Right cardiac atrium (tissue), 5 donors: Measurements from ENCODE around the gene PREX1. TPM values are rescaled to one million over a fixed set of nuclear protein-coding genes. Genes with fewer than 3 reads are reported as not detected.

Source experiments
- ATAC-seq, 2 donors: fragments of 200-7000 bp; cut with Tn5 transposase; one replicate each; pipeline versions ENCODE4 v1.8.0 to v1.9.1; 2020; ENCODE audit warnings: moderate library complexity in 2 of 2, mild to moderate bottlenecking in 1 of 2
- DNase-seq, 3 donors: peaks; one replicate each; pipeline ENCODE4 v3.0.0-alpha.2; 2020
- H3K27ac ChIP-seq: one replicate; pipeline ENCODE4 v1.5.1; 2013; ENCODE audit warnings: mild to moderate bottlenecking, low read length, control low read depth, moderate library complexity
- H3K27me3 ChIP-seq: one replicate; pipeline ENCODE4 v1.6.1; 2013; ENCODE audit not compliant: control insufficient read depth, insufficient read depth
- H3K4me1 ChIP-seq: one replicate; pipeline ENCODE4 v1.6.1; 2013; ENCODE audit warnings: low read length; ENCODE audit not compliant: control insufficient read depth, insufficient read depth
- H3K4me3 ChIP-seq: one replicate; pipeline ENCODE4 v1.5.1; 2013; ENCODE audit warnings: low read length, control low read depth
- H3K9me3 ChIP-seq: one replicate; pipeline ENCODE4 v1.6.1; 2013; ENCODE audit warnings: low read length; ENCODE audit not compliant: control insufficient read depth
- WGBS: extraction: QIAGEN DNeasy Blood & Tissue Kit; methylation state at CpG from one replicate; pipeline ENCODE4 v1.1.7; 2013; 5-methylcytosine and 5-hydroxymethylcytosine counted together
- intact Hi-C, 4 donors: fragments of 100-400 bp; cut with DNase I; formaldehyde crosslinking; loops; one replicate each; pipeline versions ENCODE4 v1.11.0 to v1.14.0; 2022 to 2023
- polyA plus RNA-seq: library from polyadenylated mRNA; stranded (reverse); fragments of 200-250 nt; gene quantifications from one replicate; pipeline ENCODE4 v1.2.3, GENCODE V29; 2013
- total RNA-seq, 4 donors: library from RNA; stranded (reverse); fragmentation: NEBNext Ultra II Directional; extraction: Animal tissue kit (Norgen Biotek cat#: 25700); gene quantifications; one replicate each; pipeline ENCODE4 v1.2.1, GENCODE V29; 2021
- donor health status: healthy with polysubstance abuse.
- donor health status: DM: no; HTN: yes; CAD: no.
- donor health status: DM: no; HTN: no; CAD: no.
- donor health status: DM: no; HTN: yes; CAD: no; lungs with severe emphysema.
- donor health status: DM: yes; HTN: yes; CAD: no.

PREX1 gene
- total and polyA plus RNA-seq, 5 donors = 9.0 to 16.2 (median 13.9) TPM

DNA sequence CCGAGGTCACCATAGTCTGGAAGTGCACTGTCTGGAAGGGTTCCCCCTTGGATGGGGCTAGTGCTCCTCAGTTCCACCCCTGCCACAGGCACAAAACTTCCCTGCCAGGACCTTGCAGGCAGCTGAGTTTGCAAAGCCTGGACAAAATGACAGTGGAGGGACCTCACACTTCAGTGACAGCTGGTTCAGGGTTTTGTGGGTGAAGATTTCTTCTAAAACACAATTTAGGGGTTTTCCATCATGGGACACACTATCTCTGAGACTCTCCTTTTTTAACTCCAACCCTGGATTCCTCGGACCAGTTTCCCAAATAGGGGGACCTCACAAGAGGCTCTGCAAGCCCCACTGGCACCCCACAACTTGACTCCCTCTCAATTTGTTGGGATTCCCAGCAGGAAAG is 33.6 kb upstream of the PREX1 start:
- no peak for ATAC-seq
- no peaks in the 10 kb centered on the region for H3K27me3 ChIP-seq
- H3K4me1 ChIP-seq = no peaks in the 10 kb centered on the region
- 90% methylated on average over 2 of the region's 2 CpGs for WGBS
- no peak for DNase-seq
- no peaks in the 10 kb centered on the region for H3K9me3 ChIP-seq
- H3K4me3 ChIP-seq = no peak overlapping the region
- intact Hi-C loops = no loop called here
- H3K27ac ChIP-seq = no peak overlapping the region

DNA sequence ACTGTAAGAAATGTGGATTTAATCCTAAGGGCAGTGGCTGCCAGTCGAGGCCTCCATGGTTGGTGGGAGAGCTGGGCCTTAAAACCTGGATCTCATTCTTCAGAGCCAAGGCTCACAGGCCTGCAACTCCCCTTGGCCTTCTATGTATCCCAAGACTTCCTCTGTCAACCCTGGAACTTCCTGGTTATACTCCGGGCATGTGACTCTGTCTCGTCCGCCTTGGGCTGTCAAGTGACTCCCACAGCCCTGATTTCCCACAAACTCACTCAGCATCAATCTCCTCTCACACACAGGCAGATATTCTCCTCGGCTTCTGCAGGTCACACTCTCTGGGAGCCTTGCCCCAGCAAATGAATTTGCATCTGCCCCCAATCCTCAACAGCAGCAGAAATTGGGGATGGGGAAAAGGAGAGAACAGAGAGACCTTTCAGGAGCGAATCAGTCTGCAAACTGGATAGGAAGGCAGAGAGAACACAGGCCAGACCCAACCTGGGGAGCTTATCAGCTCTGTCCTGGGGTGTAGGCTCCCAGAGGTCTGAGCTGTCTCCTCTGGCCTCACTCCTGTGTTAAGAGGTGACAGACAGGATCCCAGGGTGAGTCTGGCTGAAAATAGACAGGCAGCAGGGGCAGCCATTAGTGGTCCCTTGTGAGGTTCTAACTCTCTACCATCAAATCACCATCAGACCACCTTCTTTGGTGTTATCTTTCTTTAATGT is 30.4 kb upstream of the PREX1 start:
- ATAC-seq = peak in 1 of 2 donors; percentile 30
- peak in 1 of 3 donors; percentile 15 for DNase-seq
- no peak overlapping the region for H3K4me3 ChIP-seq
- intact Hi-C loops = no loop called here
- no peaks in the 10 kb centered on the region for H3K4me1 ChIP-seq
- H3K9me3 ChIP-seq = no peaks in the 10 kb centered on the region
- no peak overlapping the region for H3K27ac ChIP-seq
- 53% methylated on average over 6 of the region's 6 CpGs for WGBS
- H3K27me3 ChIP-seq = no peaks in the 10 kb centered on the region

DNA sequence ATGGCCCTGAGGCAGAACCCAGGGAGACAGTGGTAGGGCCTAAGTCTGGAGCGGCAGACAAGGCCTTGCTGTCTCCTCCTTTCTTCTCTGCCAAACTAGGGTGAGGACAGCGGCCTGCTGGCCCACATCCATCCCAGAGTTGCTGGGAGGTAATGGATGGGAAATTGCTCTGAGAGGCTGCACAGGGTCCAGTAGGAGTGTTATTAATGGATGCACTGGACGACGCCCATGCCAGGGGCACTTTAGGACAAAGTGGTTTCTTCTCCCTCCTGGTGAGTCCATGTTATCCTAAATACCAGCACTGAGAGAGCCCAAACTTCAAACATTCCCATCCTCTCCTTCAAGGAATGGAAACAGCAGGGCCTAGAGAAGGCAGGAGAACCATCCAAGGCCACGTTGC is 28.3 kb upstream of the PREX1 start:
- Histone ChIP-seq H3K4me3 (no peak overlapping the region), H3K27ac (no peak overlapping the region), H3K4me1 (no peaks in the 10 kb centered on the region), H3K9me3 (no peaks in the 10 kb centered on the region), H3K27me3 (no peaks in the 10 kb centered on the region)
- WGBS = 83% methylated on average over 5 of the region's 5 CpGs
- intact Hi-C loops = no loop called here
- ATAC-seq (no peak), DNase-seq (no peak)

DNA sequence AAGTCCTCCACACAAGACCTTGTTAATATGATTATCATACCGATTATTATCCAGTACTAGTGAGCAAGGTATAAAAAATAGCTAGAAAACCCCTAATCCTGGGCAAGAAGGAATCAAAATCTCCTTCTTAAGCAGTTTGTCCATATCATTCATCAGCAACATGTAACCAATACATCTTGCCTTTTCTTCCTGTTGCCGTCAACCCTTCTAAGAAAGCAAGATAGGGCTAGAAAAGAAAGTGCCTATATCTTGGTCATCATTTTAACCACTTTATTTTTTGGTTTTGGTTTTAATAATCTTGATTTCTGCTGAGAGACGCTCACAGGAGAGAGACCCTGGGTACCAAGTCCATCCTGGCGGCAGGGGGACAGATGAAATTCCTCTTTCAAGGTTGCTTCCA is 27.2 kb upstream of the PREX1 start:
- no peak overlapping the region for H3K27ac ChIP-seq

DNA sequence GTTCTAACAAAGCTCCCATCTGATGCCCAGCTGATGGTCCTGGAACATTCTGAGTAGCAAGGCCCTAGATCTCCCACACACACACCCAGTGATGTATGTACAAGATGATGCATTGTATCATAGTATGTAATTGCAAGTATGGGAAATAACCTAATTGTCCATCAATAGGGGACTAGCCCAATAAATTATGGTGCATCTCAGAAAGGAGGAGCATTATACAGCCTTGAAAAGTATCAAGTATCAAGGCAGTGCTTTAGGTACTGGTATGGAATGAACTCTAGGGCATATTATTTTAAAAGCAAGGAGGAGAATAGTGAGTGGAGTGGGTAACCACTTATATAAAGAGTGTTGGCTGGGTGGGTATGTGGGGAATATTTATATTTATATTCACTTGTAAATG is 24.8 kb upstream of the PREX1 start:
- no peak overlapping the region for H3K4me3 ChIP-seq
- no peak overlapping the region for H3K27ac ChIP-seq
- DNase-seq (no peak), ATAC-seq (no peak)
- intact Hi-C loops = no loop called here
- no peaks in the 10 kb centered on the region for H3K4me1 ChIP-seq
- H3K27me3 ChIP-seq = no peaks in the 10 kb centered on the region
- no peaks in the 10 kb centered on the region for H3K9me3 ChIP-seq

More for the DNA sequence above, 27.2 kb upstream of the PREX1 start:
- Histone ChIP-seq H3K9me3 (no peaks in the 10 kb centered on the region), H3K4me1 (no peaks in the 10 kb centered on the region), H3K4me3 (no peak overlapping the region), H3K27me3 (no peaks in the 10 kb centered on the region)
- DNase-seq = no peak
- WGBS = 92% methylated on average over 4 of the region's 4 CpGs
- intact Hi-C loops = no loop called here
- no peak for ATAC-seq

DNA sequence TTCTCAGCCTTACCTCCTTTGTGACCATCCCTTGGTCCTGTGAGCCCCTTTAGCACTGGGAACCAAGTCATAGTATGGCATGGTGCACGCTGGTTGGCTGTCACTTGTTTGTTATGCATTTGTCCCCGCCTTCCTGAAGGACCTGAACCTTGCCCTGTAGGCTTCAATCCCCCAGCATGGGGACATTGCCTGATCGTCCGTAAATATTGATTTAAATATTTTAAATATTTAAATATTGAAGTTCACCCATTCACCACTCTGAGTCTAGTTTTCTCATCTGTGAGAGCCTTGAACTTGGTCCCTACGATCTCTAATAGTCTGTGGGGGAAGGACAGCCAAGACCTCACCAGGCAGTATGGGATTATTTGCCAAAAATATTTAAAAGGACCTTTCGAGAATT is 23.8 kb upstream of the PREX1 start:
- Histone ChIP-seq H3K4me3 (no peak overlapping the region), H3K27ac (no peak overlapping the region), H3K9me3 (no peaks in the 10 kb centered on the region), H3K4me1 (no peaks in the 10 kb centered on the region), H3K27me3 (no peaks in the 10 kb centered on the region)
- WGBS = 94% methylated on average over 6 of the region's 6 CpGs
- DNase-seq = no peak
- ATAC-seq = no peak
- intact Hi-C loops = no loop called here

DNA sequence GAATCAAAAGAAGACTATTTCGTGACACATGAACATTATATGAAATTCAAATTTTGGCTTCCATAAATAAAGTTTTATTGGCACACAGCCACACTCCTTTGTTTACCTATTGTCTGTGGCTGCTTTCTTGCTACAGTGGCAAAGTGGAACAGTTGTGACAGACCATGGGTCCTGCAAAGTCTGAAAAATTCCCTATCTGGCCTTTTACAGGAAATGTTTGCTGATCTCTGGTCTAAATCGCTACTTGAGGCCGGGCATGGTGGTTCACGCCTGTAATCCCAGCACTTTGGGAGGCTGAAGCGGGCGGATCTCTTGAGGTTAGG is 23.1 kb upstream of the PREX1 start:
- no peak for ATAC-seq
- no peak for DNase-seq
- Histone ChIP-seq H3K9me3 (no peaks in the 10 kb centered on the region), H3K27me3 (no peaks in the 10 kb centered on the region), H3K4me1 (no peaks in the 10 kb centered on the region), H3K4me3 (no peak overlapping the region), H3K27ac (no peak overlapping the region)
- intact Hi-C loops = no loop called here
- 85% methylated on average over 6 of the region's 6 CpGs for WGBS

DNA sequence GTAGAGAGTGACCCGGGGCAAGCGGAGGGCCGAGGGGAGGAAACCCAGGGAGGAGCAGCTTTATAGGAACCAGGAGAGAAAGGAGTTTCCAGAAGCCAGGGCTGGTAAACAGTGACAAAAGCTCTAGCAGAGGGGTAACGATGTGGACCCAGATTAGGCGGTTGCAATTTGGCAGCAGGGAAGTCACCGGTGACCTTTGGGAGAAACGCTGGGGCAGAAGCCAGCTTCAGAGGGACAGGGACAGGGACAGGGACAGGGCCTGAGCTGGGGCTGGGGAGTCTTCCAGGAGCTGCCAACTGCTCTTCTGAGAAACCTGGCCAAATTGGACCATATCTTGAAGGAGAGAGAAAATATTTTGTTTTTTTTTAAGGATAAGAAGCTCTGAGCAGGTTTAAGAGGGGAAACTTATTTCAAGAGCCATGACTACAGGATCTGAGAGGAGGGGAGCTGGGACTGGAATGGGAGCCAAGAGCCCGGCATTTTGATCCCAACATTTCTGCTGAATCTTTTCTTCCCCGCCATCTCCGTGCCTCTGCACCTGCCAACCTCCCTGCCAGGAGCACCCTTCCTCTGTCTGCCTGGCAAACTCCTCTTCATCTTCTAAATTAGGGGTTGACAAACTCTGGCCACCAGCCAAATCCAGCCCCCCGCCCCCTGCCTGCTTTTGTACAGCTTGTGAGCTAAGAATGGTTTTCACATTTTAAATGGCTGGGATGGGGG is 22.6 kb upstream of the PREX1 start:
- intact Hi-C loops = no loop called here

DNA sequence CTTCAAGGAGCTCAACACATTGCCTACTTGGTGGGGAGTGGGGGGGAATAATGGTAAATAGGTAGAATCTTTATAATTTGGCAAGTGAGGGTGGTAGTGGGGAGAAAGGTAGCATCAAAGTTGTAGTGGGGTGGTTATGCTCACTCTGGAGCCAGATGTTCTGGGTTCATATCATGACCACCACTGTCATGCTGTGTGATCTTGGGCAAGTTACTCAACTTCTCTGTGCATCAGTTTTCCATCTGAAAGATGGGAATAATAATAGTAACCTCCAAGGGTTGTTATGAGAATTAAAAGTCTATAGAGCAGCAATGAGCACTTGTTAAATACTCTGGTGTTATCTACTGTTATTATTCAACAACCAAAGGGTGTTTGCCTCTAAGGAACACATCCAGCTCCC is 22.0 kb upstream of the PREX1 start:
- ATAC-seq = no peak
- Histone ChIP-seq H3K4me3 (no peak overlapping the region), H3K27me3 (no peaks in the 10 kb centered on the region), H3K4me1 (no peaks in the 10 kb centered on the region), H3K9me3 (no peaks in the 10 kb centered on the region), H3K27ac (no peak overlapping the region)
- intact Hi-C loops = no loop called here
- DNase-seq = no peak

More for the DNA sequence above, 22.6 kb upstream of the PREX1 start:
- DNase-seq (no peak), ATAC-seq (no peak)
- H3K9me3 ChIP-seq = no peaks in the 10 kb centered on the region
- H3K27me3 ChIP-seq = no peaks in the 10 kb centered on the region
- H3K27ac ChIP-seq = no peak overlapping the region
- H3K4me1 ChIP-seq = no peaks in the 10 kb centered on the region
- 60% methylated on average over 11 of the region's 11 CpGs for WGBS
- no peak overlapping the region for H3K4me3 ChIP-seq

DNA sequence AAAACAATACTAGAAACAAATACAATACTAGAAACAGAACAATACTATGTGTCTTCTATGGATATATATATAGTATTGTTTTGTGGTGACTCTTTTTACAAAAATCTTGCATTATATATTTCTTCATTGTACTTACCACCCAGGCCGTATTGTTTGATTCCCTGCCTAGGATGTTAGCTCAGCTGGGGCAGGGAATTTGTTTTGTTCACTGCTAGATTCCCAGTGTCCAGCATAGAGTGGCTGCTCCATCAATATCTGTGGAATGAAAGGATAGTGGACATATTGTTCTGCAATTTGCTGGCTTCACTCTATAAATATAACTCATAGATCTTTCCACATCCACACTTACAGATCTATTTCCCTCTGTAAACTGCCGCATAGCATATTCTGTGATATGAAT is 21.5 kb upstream of the PREX1 start:
- ATAC-seq (no peak), DNase-seq (no peak)
- intact Hi-C loops = no loop called here
- no peaks in the 10 kb centered on the region for H3K27me3 ChIP-seq
- no peaks in the 10 kb centered on the region for H3K9me3 ChIP-seq
- no peak overlapping the region for H3K27ac ChIP-seq
- H3K4me1 ChIP-seq = no peaks in the 10 kb centered on the region
- 74% methylated on average over 2 of the region's 2 CpGs for WGBS
- no peak overlapping the region for H3K4me3 ChIP-seq

DNA sequence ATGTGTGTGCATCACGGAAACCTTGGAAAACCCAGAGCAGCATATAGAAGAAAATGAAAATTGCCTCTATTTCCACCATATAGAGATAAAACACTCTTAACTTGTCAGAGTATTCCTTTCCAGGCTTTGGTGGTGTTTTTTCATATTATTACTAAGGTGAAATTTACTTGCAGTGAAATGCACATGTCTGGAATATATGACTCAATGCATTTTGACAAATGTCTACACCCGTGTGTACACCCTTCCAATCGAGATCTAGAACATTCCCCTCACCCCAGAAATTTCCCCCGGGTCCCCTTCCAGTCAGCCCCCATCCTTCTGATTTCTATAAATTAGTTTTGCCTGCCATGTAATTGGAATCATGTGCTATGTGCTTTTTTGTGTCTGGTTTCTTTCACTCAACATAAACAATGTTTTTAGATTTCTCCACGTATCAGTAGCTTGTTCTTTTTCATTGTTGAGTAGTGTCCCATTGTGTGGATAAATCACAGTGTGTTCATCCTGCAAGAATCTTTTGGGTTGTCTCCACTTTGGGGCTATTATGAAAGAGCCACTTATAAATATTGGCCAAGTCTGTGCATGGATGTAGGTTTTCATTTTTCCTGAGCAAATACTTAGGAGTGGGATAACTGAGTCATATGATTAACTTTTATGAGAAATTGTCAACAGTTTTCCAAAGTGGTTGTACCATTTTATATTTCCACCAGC is 19.9 kb upstream of the PREX1 start:
- Histone ChIP-seq H3K9me3 (no peaks in the 10 kb centered on the region), H3K4me3 (no peak overlapping the region), H3K27ac (no peak overlapping the region), H3K4me1 (no peaks in the 10 kb centered on the region), H3K27me3 (no peaks in the 10 kb centered on the region)
- DNase-seq (no peak), ATAC-seq (no peak)
- intact Hi-C loops = no loop called here
- 91% methylated on average over 5 of the region's 5 CpGs for WGBS
